Stomach (tissue), 4 donors: Measurements from ENCODE around the gene XXYLT1.

ENCODE experiments used
- EP300 ChIP-seq: sonication (generic); formaldehyde crosslinking; IDR thresholded peaks from one replicate; pipeline ENCODE4 v1.6.1; 2017; ENCODE audit warnings: antibody characterized with exemption
- POLR2A ChIP-seq, 4 donors: fragments of 450-650 bp; IDR thresholded peaks; one replicate each; pipeline ENCODE4 v1.6.1; 2016; ENCODE audit warnings: antibody characterized with exemption in 4 of 4, control low read depth in 2 of 4, mild to moderate bottlenecking in 1 of 4, moderate library complexity in 1 of 4
- TF ChIP-seq, protein P1 (sequence below), 7 experiments: fragments of 450-650 bp in 4 of 7; fragments of 200-600 bp in 3 of 7; sonication (generic) in 3 of 7; IDR thresholded peaks; one replicate each; pipeline ENCODE4 v1.5.1; 2016 to 2019; ENCODE audit warnings: antibody characterized with exemption in 7 of 7, control low read depth in 2 of 7, mild to moderate bottlenecking in 1 of 7

DNA sequence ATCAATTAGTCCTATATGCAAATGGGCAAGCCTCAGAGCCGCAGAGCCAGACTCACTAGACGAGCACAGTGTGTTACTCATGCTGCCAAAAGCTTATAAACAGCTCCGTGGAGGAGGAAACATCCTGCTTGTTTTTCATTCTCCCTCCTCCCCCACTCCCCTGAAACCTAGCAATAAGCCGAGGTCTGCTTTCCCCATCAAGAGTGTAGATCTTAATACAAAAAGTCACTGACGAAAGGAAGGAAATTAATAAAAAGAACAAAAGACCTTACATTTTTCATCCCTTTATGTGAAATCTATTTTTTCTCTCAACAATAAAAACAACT is 88.5 kb downstream of the XXYLT1 start:
- TF ChIP-seq POLR2A (IDR thresholded peaks at IDR 0.05) (no peak), EP300 (no peak)
- TF ChIP-seq, protein P1, sequence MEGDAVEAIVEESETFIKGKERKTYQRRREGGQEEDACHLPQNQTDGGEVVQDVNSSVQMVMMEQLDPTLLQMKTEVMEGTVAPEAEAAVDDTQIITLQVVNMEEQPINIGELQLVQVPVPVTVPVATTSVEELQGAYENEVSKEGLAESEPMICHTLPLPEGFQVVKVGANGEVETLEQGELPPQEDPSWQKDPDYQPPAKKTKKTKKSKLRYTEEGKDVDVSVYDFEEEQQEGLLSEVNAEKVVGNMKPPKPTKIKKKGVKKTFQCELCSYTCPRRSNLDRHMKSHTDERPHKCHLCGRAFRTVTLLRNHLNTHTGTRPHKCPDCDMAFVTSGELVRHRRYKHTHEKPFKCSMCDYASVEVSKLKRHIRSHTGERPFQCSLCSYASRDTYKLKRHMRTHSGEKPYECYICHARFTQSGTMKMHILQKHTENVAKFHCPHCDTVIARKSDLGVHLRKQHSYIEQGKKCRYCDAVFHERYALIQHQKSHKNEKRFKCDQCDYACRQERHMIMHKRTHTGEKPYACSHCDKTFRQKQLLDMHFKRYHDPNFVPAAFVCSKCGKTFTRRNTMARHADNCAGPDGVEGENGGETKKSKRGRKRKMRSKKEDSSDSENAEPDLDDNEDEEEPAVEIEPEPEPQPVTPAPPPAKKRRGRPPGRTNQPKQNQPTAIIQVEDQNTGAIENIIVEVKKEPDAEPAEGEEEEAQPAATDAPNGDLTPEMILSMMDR (IDR thresholded peaks at IDR 0.05) = no peak
